Kidney (tissue), 14 donors: ENCODE results near the gene USP8. TPM values are rescaled to one million over a fixed set of nuclear protein-coding genes. Genes with fewer than 3 reads are reported as not detected.

Experiments used
- DNase-seq, 5 donors: peaks; one replicate each; pipeline ENCODE4 v3.0.0-alpha.2; 2013 to 2020
- FAIRE-seq: peaks from 2 replicates; lab custom pipeline; 2012; peaks lifted over from hg19 to GRCh38; lab: Jason Lieb, UNC
- H3K27ac ChIP-seq, 2 donors: one replicate each; pipeline ENCODE4 v1.7.0; 2013; ENCODE audit warnings: low read depth in 2 of 2, low read length in 2 of 2, inconsistent platforms in 1 of 2
- H3K27me3 ChIP-seq: one replicate; pipeline ENCODE4 v1.7.1; 2013; ENCODE audit warnings: low read length, inconsistent platforms; ENCODE audit not compliant: control insufficient read depth, insufficient read depth
- H3K36me3 ChIP-seq, 3 donors: one replicate each; pipeline versions ENCODE4 v1.7.0 to v1.7.1; 2013; ENCODE audit warnings: low read length in 3 of 3, control low read depth in 1 of 3, inconsistent platforms in 1 of 3; ENCODE audit not compliant: insufficient read depth in 3 of 3, control insufficient read depth in 2 of 3
- H3K4me1 ChIP-seq, 3 donors: one replicate each; pipeline versions ENCODE4 v1.7.0 to v1.7.1; 2013; ENCODE audit warnings: low read length in 3 of 3, inconsistent platforms in 1 of 3, low read depth in 1 of 3; ENCODE audit not compliant: control insufficient read depth in 2 of 3, insufficient read depth in 2 of 3
- H3K4me3 ChIP-seq, 3 donors: one replicate each; pipeline versions ENCODE4 v1.7.0 to v1.8.1; 2013; ENCODE audit warnings: low read length in 3 of 3, control low read depth in 1 of 3, inconsistent platforms in 1 of 3
- H3K9ac ChIP-seq, 3 donors: one replicate each; pipeline versions ENCODE4 v1.7.0 to v1.7.1; 2013; ENCODE audit warnings: low read length in 3 of 3, control low read depth in 1 of 3, inconsistent platforms in 1 of 3
- H3K9me3 ChIP-seq, 3 donors: one replicate each; pipeline versions ENCODE4 v1.7.0 to v1.7.1; 2013; ENCODE audit warnings: low read length in 3 of 3, control low read depth in 1 of 3, inconsistent platforms in 1 of 3; ENCODE audit not compliant: control insufficient read depth in 2 of 3, insufficient read depth in 1 of 3
- CTCF ChIP-seq: IDR thresholded peaks from 3 replicates; pipeline ENCODE4 v1.5.1; 2012; ENCODE audit warnings: mild to moderate bottlenecking, moderate library complexity, borderline replicate concordance; ENCODE audit not compliant: insufficient read depth; ENCODE audit errors: extremely low read depth
- intact Hi-C: fragments of 100-400 bp; cut with DNase I; formaldehyde crosslinking; loops from one replicate; pipeline ENCODE4 v1.11.1; 2022
- polyA plus RNA-seq: library from polyadenylated mRNA; stranded (reverse); fragments of 350-450 nt; fragmentation: Illumina TruSeq; extraction: RNeasy Lipid Tissue Mini Kit (QIAGEN cat#74804); gene quantifications from one replicate; pipeline ENCODE4 v1.2.3, GENCODE V29; 2014; ENCODE audit warnings: low read depth, low replicate concordance; ENCODE audit not compliant: insufficient read depth
- total RNA-seq: library from RNA; stranded (reverse); fragmentation: NEBNext Ultra II Directional; extraction: Animal tissue kit (Norgen Biotek cat#: 25700); gene quantifications from one replicate; pipeline ENCODE4 v1.2.1, GENCODE V29; 2021
- donor health status: control.
- donor health status: control.
- donor health status: control.
- donor health status: control.
- donor health status: control.
- donor health status: DM: yes; HTN: yes; CAD: no.
- donor health status: Normal renal cell carcinoma (clear cell type).

The USP8 gene
- total and polyA plus RNA-seq, 2 donors from 2014 or later = 26.8 to 72.4 TPM

- intact Hi-C loops = no loop called here
- peaks cover 0 to 7% (median 0%) of the 10 kb centered on the region in 3 donors for H3K36me3 ChIP-seq
- no peak overlapping the region for H3K9ac ChIP-seq
- H3K27ac ChIP-seq = no peak overlapping the region
- DNase-seq = no peak
- FAIRE-seq = no peak
- H3K4me1 ChIP-seq = no peaks in the 10 kb centered on the region
- TF ChIP-seq CTCF = no peak
- no peaks in the 10 kb centered on the region for H3K27me3 ChIP-seq
- H3K9me3 ChIP-seq = no peaks in the 10 kb centered on the region
- no peak overlapping the region for H3K4me3 ChIP-seq
These were observed 138.8 kb downstream of the USP8 start for GRCh38 chr15:50562735-50563640.

GRCh38 chr15:50563756-50564155, 139.6 kb downstream of the USP8 start:
- no peak for TF ChIP-seq CTCF
- no peak overlapping the region for H3K4me3 ChIP-seq
- H3K27me3 ChIP-seq = no peaks in the 10 kb centered on the region
- intact Hi-C loops = no loop called here
- H3K9ac ChIP-seq = no peak overlapping the region
- H3K4me1 ChIP-seq = no peaks in the 10 kb centered on the region
- H3K9me3 ChIP-seq = no peaks in the 10 kb centered on the region
- H3K36me3 ChIP-seq = peaks cover 0 to 10% (median 0%) of the 10 kb centered on the region in 3 donors
- DNase-seq (no peak), FAIRE-seq (no peak)
- no peak overlapping the region for H3K27ac ChIP-seq

Other genes starting within 250 kb of the USP8 start
- 26.5 TPM for gene SLC27A2, start 242.2 kb upstream of the USP8 start, total RNA-seq
- 31.2 TPM for gene SLC27A2, start 242.2 kb upstream of the USP8 start, polyA plus RNA-seq
- 12.9 TPM for gene HDC, start 158.7 kb upstream of the USP8 start, total RNA-seq
- gene HDC, start 158.7 kb upstream of the USP8 start, polyA plus RNA-seq = not detected
- 20.6 TPM for gene GABPB1, start 69.2 kb upstream of the USP8 start, total RNA-seq
- gene GABPB1, start 69.2 kb upstream of the USP8 start, polyA plus RNA-seq = 6.2 TPM
- 1.1 TPM for gene USP50, start 122.3 kb downstream of the USP8 start, total RNA-seq
- not detected for gene USP50, start 122.3 kb downstream of the USP8 start, polyA plus RNA-seq